T-helper 1 cell (primary cell): ENCODE measurements around the gene SYNE3.

Experiments used
- DNase-seq, 5 donors: peaks; one replicate each; pipeline ENCODE4 v3.0.0-alpha.2; 2012 to 2020

Gene SYNE3

GRCh38 chr14:95504135-95505029 lies 12.1 kb downstream of the SYNE3 start:
- DNase-seq, result peak in 1 of 5 donors; percentile 52

- no peak for DNase-seq
These were observed 12.9 kb downstream of the SYNE3 start for GRCh38 chr14:95503365-95504134.

- no peak for DNase-seq
These were observed 14.0 kb downstream of the SYNE3 start for GRCh38 chr14:95502381-95502950.

- no peak for DNase-seq
These were observed 15.6 kb downstream of the SYNE3 start for GRCh38 chr14:95500772-95501401.

GRCh38 chr14:95500201-95500681 lies 16.2 kb downstream of the SYNE3 start:
- no peak for DNase-seq

GRCh38 chr14:95499354-95499750 lies 17.1 kb downstream of the SYNE3 start:
- DNase-seq, result no peak

GRCh38 chr14:95498622-95499353 lies 17.7 kb downstream of the SYNE3 start:
- DNase-seq, result no peak

GRCh38 chr14:95497561-95498011 lies 18.9 kb downstream of the SYNE3 start:
- no peak for DNase-seq

- DNase-seq, result no peak
These were observed 19.7 kb downstream of the SYNE3 start for GRCh38 chr14:95496690-95497259.

GRCh38 chr14:95496111-95496681 lies 20.3 kb downstream of the SYNE3 start:
- DNase-seq, result peak in 1 of 5 donors; percentile 66

GRCh38 chr14:95495538-95496025 lies 20.9 kb downstream of the SYNE3 start:
- peak in 1 of 5 donors; percentile 69 for DNase-seq

- DNase-seq, result no peak
These were observed 21.4 kb downstream of the SYNE3 start for GRCh38 chr14:95495076-95495475.

GRCh38 chr14:95494456-95494855 lies 22.0 kb downstream of the SYNE3 start:
- peak in 1 of 5 donors; percentile 25 for DNase-seq

GRCh38 chr14:95493976-95494375 lies 22.5 kb downstream of the SYNE3 start:
- no peak for DNase-seq

GRCh38 chr14:95493503-95493902 lies 22.9 kb downstream of the SYNE3 start:
- DNase-seq, result no peak

- no peak for DNase-seq
These were observed 24.4 kb downstream of the SYNE3 start for GRCh38 chr14:95491936-95492608.

- no peak for DNase-seq
These were observed 25.6 kb downstream of the SYNE3 start for GRCh38 chr14:95490727-95491451.

GRCh38 chr14:95490138-95490509 lies 26.3 kb downstream of the SYNE3 start:
- DNase-seq, result no peak

- DNase-seq, result no peak
These were observed 27.0 kb downstream of the SYNE3 start for GRCh38 chr14:95489214-95490137.
